ENCODE results near the gene RAPGEF3.

RAPGEF3 gene

DNA sequence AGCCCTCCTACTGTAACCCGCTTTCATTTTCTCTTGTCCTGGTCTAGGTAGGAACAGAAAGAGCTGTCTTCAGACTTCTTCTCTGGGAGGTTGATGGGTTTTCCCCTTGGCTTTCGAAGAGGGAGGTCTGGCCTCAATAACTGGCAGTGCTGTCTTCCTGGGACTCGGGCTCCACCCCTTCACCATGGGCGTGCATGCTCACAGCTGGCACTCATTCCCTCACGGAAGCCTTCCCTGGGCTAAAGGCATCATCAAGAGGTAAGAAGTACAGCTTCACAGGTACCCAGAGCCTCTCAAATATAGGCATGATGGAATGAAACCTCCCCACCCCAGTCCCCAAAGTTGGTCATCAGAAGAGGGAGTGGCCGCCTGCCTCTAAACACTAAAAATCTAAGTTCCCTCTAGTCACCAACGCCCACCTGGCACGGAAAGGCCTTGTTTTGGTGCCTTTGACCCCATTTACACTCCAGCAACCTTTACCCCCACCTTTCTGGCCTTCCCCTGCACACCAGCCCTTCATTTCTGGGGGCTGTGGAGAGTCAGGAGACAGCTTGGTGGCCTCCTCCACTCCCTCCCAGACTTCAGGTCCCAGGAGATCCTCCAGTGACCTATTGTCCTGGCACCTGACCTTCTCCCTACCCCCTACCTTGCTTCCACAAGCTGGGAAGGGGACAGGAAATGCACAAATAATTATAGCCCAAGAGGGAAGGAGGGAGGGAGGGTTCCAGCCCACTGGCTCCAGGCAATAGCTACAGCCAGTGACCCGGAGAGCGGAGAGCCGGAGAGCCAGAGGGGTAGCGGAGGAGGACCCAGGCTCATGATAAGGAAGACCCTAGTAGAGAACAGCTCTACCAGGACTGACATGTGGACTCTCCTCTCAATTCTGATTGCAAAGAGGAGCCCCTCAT, 2.8 kb downstream of the RAPGEF3 start:
- DNase-seq (ENCODE audit: low read depth): peak; percentile 63
- no peak for TF ChIP-seq CTCF (IDR thresholded peaks at IDR 0.05; ENCODE audit: low read depth, low read length, missing control alignments)
- peak overlapping the region; percentile 41; the same call in 1 of the 2 replicates for H3K4me3 ChIP-seq (ENCODE audit: low read depth, low read length)

DNA sequence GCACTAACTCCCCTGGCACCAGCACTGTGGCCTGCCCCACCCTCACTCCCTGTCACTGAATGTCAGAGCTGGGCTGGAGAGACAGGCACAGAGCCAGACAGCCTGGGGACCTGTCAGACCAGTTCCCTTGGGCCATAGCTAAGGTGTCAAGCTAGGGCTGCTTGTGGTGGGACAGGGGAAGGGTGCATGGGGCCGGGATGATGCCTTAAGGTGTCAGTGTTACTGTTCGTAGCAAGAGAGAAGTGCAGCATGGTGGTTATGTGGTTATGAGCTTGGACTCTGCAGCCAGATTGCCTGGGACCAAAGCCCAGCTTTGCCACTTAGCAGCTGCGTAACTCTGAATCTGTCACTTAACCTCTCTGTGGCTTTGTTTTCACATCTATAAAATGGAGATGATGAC, 3.8 kb downstream of the RAPGEF3 start:
- H3K4me3 ChIP-seq (ENCODE audit: low read depth, low read length): peak overlapping the region; percentile 41; the same call in 1 of the 2 replicates
- no peak for DNase-seq (ENCODE audit: low read depth)
- no peak for TF ChIP-seq CTCF (IDR thresholded peaks at IDR 0.05; ENCODE audit: low read depth, low read length, missing control alignments)

DNA sequence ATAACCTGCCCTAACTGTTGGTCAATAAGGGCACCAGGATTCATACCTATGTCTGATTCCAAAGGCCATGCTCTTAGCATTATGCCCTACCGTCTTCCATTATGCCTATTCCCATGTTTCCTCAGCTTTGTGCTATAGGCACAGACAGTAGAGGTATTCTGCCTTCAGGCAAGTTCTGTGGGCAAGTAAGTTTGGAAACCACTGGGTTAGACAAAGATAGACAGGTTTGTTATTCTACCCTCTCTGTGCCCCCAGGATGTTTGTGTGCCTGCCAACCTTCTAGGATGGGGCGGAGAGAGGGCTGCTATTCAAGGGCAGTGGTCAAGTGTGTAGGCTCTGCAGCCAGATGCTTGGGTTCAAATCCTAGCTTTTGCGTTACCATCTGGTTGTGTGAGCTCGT, 4.6 kb downstream of the RAPGEF3 start:
- DNase-seq (ENCODE audit: low read depth): no peak
- TF ChIP-seq CTCF (IDR thresholded peaks at IDR 0.05; ENCODE audit: low read depth, low read length, missing control alignments): no peak
- H3K4me3 ChIP-seq (ENCODE audit: low read depth, low read length): no peak overlapping the region

- DNase-seq (ENCODE audit: low read depth): no peak
Measured at GRCh38 chr12:47753021-47754001, 5.4 kb downstream of the RAPGEF3 start.

GRCh38 chr12:47752552-47752951, 6.1 kb downstream of the RAPGEF3 start:
- no peak for TF ChIP-seq CTCF (IDR thresholded peaks at IDR 0.05; ENCODE audit: low read depth, low read length, missing control alignments)
- DNase-seq (ENCODE audit: low read depth): no peak
- H3K4me3 ChIP-seq (ENCODE audit: low read depth, low read length): no peak overlapping the region

More at GRCh38 chr12:47753021-47754001, 5.4 kb downstream of the RAPGEF3 start:
- no peak for TF ChIP-seq CTCF (IDR thresholded peaks at IDR 0.05; ENCODE audit: low read depth, low read length, missing control alignments)
- H3K4me3 ChIP-seq (ENCODE audit: low read depth, low read length): no peak overlapping the region

DNA sequence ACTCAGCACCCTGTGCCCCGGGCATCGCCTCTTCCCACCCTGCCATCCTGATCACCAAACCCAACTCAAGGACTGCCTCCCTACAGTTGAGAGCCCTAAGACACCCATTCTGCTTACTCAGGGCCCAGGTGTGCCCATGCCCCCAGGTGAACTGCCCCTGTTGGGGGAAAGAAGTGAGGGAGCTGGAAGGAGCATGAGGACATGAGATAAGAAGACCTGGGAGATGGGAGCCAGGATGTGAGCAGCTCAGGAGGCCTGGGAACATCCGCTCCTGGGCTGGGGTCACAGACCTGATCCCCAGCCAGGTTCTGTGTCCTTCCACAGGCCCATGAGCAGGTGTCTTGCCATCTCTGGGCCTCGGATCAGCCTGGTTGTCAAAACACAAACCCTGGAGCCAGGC, 6.6 kb downstream of the RAPGEF3 start:
- no peak overlapping the region for H3K4me3 ChIP-seq (ENCODE audit: low read depth, low read length)
- DNase-seq (ENCODE audit: low read depth): no peak
- TF ChIP-seq CTCF (IDR thresholded peaks at IDR 0.05; ENCODE audit: low read depth, low read length, missing control alignments): no peak

Data from GM12864 (cell line).